GM18868 (cell line): ENCODE results near the gene TMEM123.

ENCODE experiments used
- ATAC-seq: cut with Tn5 transposase; IDR thresholded peaks from one replicate; pipeline ENCODE4 v1.9.1; 2021; ENCODE audit warnings: mild to moderate bottlenecking, moderate library complexity; ENCODE audit not compliant: unreplicated experiment

TMEM123 gene

GRCh38 chr11:102368472-102368871 is 84.1 kb downstream of the TMEM123 start:
- peak; percentile 100 for ATAC-seq

DNA sequence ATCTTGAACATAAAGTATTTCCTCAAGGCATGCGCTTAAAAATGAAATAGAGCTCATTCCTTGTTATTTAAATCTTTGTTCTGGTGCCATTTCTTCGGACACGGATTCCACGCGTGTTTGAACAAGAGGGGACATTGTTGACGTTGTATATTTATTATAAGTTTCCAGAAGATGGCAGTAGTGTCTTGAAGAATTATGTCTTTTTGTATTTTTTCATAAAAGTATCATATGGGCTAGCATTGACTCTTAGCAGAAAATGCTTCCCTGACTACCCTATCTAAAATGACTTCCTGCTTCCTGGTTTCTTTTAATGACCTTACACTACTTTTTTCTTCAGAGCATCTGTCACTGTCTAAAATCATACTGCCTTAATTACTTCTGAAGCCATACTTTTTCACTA is 85.2 kb downstream of the TMEM123 start:
- no peak for ATAC-seq

DNA sequence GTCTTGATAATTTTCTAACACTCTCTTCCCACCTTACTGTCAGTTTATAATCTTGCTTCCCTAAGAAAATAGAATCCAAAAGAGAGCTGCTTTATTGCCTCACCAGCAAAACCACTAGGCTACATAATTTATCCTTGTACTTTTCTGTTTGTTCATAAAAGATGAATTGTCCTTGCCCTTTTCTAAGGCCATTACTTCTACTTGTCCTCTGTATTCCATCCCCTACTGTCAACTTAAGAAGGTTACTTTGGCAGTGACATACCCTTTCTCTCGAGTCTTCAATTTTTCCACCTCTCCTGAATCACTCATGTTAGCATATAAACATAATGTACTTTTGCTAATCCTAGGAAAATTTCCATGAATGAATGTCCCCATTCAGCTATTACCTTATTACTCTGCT is 87.6 kb downstream of the TMEM123 start:
- ATAC-seq: no peak

- peak; percentile 87 for ATAC-seq
These were observed 91.2 kb downstream of the TMEM123 start for GRCh38 chr11:102361086-102362031.

DNA sequence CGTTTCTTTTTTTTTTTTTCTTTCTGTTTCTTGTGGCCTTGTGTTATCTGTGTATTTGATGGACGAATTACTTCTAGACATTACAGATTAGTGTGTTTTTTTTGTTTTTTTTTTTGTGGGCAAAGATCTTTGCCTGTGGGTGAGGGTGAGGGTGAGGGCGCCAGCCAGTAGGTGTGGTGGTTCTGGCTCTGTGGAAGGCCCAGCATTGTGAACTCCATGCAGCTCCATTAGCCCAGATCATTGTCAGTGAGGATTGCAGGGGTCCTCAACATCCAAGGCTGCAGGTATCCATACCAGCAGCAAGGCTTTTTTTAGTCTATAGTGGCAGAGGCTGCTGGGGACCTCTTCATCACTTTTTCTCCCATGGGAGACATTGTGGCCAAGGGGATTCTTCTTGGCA is 91.9 kb downstream of the TMEM123 start:
- ATAC-seq: no peak

- ATAC-seq: no peak
These were observed 93.2 kb downstream of the TMEM123 start for GRCh38 chr11:102359372-102359771.

GRCh38 chr11:102357116-102357515 is 95.4 kb downstream of the TMEM123 start:
- no peak for ATAC-seq

GRCh38 chr11:102347462-102348370 is 104.8 kb downstream of the TMEM123 start:
- no peak for ATAC-seq

DNA sequence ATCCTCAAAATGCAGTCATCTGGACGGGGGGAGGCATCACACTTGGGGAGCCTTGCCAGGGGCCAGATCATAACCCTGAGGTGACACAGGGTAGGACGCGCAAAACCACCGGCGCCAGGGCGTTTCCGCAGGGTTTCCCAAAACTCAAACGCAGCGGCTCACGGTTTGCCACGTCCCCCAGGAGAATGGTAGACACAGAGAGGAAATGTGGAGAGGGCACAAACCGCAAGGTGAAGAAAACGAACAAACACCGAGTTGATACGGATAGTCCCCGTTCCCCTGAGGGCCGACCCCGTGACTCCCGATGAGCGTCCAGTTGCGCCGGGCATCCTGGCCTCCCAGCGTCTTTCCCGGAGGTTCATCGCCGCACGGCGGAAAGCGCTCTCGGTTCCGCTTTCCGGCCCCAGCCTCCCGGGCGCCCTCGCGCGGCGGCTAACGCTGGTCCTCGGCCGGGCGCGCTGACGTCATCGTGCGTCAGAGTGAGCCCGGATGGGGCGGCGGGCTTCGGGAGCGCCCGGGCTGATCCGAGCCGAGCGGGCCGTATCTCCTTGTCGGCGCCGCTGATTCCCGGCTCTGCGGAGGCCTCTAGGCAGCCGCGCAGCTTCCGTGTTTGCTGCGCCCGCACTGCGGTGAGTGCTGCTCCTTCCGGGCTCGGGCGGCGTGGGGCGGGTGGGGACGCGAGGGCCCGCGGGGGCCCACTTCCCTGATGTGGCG is 105.7 kb downstream of the TMEM123 start, which contains the start of gene BIRC2:
BIRC2 (plus strand) TSS at position 467 of the 714 bp plus-strand sequence. CDS start 2,641 bp downstream, outside the sequence.
- peak; percentile 80 for ATAC-seq

GRCh38 chr11:102346456-102346747 is 106.2 kb downstream of the TMEM123 start:
- no peak for ATAC-seq
